GM10847 (cell line): ENCODE measurements around the gene ZNF302.
A peak's percentile ranks its signal among the peaks of the same experiment; 100 is the strongest.

Experiments
- POLR2A ChIP-seq: IDR thresholded peaks from 2 replicates; pipeline ENCODE4 v1.6.1; 2011; ENCODE audit not compliant: insufficient read length; ENCODE audit errors: extremely low read depth

Gene ZNF302

DNA sequence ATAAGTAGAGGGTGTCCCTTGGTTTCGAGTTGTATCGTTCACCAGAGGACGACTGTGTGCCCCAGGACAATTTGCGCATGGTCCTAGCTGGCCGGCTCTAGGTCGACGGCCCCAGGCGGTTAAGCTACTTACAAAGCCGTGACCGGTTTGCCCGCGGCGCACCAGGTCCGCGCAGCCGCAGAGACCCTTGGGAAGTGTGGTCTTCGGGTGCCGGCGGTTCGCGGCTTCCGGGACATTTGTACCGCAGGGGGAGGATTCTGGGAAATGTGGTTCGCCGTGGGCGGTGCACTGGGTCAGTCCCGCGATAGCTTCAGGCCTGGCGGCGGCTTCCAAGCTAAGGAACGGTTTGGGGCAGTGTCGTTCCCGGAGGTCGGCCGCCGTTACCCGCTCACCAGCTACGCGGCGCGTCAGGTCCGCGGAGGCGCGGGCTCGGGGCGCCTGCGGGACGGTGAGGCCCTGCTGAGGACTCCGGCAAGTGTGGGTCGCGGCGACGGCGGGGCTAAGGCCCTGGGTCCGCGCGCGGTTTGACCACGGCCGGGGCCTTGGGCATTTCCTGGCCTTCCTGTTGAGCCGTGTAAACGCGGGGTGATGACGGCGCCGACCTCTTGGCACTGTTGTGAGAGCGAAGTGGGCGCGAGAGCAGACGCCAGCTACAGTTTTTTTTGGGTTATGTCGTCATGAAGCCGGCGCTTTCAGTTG is at the start of gene ZNF302:
TSS of gene ZNF302 (plus strand) at position 293 of the 699 bp plus-strand sequence. CDS start 1,127 bp downstream, outside the sequence.
- peak; percentile 80 for TF ChIP-seq POLR2A

DNA sequence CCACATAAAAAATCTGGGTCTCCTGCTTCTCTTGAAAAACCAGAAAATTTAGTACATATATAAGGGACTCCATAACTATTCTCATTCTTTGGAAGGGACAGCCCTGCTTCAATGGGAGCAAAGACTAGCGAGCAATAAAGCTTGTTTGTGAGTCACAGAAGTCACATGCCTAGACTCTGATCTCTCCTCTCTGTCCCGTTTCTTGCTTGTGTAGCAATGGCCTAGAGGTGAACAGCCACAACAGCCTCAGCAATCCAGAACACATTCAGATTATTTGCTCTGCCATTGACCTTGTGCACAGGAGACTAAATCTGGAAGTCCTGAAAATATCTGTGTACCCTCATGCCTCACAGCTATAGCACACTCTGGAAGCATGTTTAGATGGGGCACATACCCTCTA is 43.7 kb upstream of the ZNF302 start:
- no peak for TF ChIP-seq POLR2A

DNA sequence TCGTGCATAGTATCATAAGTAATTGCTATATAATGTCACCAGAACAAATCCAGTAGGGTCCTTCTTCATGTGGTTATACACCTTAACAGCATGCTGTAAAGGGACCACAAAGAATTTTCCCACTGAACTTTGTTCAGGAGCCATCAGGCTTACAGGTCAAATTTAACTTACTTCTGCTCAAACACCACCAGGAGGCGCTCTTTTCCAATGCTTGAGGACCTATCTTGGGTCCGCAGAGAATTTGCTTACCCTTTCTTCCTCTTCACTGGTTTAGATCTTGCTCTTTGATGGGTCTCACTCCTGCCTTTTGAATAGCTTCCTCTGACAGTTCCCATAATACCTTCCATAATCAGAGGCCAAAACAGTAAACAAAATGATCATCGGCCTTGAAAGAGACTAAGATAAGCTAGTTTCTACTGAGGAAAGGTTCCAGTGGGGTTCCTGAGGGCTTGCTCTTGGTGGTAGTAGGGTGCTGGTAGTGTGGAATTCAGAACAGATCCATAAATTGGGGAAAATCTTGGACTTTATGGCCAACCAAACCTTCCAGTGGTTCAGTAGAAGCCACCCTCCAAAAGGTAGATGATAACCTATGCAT is 37.9 kb upstream of the ZNF302 start:
- TF ChIP-seq POLR2A, result no peak

DNA sequence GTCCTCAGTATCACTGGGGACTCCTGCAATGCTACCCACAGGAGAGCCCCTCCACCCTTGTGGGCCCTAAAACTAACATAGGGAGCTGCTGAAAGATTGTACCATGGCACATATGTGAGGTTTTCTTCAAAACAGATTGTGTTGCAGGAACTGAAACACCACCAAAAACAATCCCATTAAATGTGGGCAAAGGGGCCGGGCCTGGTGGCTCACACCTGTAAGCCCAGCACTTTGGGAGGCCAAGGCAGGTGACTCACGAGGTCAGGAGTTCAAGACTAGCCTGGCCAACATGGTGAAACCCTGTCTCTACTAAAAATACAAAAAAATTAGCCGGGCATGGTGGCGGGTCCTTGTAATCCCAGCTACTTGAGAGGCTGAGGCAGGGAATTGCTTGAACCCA is 35.2 kb upstream of the ZNF302 start:
- no peak for TF ChIP-seq POLR2A

DNA sequence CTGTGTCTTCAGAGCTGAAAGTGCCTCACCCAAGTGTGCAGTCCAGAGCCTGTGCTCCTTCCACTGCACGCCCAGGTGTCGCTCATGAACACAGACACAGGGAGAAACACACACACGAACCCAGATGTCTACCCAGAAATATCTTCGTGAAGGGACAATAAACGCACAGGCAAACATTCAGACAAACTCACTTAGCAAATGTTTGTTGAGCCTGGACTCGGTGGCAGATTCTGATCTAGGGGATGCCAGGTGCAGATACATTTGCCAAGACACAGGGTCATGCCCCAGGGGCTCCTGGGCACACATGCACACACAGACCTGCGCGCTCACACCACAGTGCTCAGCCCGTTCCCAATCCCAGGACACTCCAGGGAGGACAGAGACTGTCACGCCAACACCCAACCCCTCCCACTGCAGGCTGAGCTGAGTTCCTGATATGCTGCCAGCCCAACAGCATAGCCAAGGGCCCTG is 32.5 kb upstream of the ZNF302 start:
- no peak for TF ChIP-seq POLR2A

DNA sequence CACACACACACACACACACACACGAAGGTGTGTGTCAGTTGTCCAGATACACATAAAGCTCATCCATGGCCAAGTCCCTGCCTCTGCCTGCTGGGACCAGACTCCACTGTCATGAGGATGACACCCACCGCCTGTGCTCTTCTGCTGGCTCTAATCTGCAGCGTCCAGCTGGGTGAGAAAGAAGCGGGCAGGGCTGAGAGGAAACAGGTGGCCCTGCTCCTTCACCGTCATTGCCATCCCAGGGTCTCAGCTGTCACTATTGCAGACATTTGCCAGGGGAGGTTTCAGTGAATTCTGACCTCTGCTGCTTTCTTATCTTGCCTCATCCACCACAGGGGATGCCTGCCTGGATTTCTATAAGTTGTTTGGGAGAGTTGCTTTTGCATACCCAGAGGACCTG is 31.9 kb upstream of the ZNF302 start:
- no peak for TF ChIP-seq POLR2A

DNA sequence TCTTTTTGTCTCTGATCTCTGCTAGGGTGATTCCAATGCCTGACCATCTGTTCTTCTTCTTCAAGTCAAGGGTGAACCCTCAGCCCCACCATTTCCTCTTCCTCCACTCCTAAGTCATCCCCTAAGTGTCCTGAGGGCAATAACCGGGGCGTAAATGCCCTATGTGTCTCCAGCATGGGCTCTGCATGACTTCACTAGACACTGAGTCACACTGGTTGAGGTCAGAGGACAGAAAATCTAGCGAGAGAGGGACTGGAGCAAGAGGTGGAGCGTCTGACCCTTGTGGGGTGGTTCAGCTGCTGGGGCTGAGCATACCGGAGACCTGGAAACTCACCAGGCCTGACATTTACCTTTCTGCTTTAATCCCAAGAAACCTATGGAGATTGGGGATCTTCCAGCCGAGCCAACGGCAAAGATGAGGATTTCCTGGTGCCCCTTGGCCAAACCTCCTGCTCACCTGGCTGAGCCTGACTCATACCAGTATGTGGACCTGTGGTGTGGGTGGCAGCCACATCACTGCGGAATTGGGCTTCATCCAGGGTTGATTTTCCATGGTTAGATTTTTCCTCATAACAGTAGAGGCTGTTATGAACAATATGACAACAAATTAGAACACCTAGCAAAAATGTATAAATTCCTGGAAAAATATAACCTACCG is 27.5 kb upstream of the ZNF302 start:
- no peak for TF ChIP-seq POLR2A

DNA sequence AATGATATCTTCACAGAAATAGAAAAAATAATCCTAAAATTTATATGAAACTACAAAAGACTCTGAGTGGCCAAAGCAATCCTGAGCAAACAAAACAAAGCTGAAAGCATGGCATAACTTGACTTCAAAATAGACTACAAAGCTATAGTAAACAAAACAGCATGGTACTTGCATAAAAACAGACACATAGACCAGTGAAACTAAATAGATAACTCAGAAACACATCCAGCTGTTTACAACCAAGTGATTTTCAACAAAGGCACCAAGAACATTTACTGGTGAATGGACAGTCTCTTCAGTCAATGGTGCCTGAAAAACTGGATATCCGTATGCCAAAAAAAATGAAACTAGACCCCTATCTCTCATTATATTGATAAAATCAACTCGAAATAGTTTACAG is 25.7 kb upstream of the ZNF302 start:
- TF ChIP-seq POLR2A, result no peak

DNA sequence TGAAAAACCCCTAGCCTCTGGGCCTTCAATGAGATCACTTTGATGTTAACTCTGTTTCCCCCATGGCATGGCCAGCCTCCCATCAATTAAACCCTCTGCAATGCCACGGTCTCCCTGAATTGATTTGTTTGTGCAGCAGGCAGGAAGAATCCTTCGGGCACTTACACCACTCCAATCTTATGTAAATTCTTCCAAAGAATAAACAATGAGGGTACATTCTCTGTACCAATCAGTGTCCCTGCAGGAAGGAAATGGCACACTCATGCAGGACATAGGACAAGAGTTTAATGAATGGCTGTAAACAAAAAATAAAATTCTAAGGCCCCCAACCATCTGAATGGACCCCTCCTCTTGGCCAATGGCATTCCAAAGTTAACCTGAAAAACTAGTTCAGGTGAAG is 22.7 kb upstream of the ZNF302 start:
- TF ChIP-seq POLR2A, result no peak

DNA sequence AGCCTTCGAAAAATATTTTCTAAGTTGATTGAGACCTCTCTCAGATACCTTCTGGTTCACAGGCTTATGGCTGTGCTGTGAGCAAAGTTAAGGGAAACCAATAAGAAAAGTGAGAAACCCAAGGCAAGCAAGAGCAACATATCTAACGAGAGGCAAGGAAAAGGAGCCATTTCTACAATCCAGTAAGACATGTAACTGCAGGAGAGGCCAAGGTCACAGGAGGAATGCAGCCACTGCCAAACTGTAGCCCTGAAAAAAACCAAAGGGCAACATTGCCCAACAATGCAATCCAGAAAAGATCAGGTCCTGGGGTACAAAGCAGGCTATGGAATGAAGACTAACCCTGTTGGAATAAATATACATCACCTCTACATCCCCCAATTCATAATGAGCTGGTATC is 21.8 kb upstream of the ZNF302 start:
- TF ChIP-seq POLR2A, result no peak

DNA sequence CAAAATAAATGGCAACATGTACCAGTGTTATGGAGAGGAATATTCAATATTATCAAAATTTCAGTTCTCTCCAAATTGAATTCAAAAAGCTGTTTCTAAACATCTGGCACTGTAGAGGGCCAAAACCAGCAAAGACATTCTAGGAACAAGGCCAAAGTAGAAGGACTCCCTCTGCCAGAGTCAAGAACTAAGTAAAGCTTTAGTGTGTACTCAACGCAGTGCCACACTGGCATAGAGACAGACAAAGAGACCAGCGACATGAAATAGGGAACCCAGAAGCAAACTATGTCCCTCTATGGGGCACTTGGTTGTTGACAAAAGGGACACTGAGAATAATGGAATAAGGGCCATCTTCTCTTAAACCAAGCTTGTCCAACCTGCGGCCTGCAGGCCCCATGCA is 16.1 kb upstream of the ZNF302 start:
- TF ChIP-seq POLR2A, result no peak

DNA sequence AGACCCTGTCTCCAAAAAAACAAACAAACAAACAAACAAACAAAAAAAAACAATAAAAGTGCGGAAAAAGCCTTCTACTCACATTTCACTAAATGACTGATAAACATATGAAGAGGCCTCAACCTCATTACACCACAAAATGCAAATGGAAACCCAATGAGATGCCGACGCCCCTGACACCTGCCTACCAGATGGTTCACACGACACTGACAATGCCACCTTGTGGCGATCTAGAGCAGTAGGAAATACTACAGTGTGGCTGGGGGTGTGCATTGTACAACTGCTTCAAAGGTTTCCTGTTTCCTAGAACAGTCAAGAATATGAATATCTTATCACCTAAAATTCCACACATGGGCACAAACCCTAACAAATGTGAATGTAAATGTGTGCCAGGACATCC is 14.6 kb upstream of the ZNF302 start:
- TF ChIP-seq POLR2A, result no peak

DNA sequence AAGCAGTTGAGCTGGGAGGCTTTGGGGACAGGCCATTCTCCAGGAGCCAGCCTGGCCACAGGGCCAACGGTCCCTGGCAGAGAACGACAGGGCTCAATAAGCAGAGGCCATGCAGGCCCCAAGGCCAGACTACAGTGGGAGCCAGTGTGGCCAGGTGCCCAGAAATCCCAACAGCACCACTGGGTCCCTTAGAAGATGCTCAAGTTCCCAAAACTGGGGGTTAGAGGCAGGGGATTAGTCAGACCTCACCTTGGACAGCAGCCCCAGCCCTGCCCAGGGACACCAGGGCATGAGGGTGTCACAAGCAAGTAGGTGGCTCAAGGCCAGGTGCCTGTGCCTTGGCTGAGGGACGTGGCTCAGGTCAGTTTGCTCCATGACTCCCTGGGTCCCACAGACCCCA is 13.3 kb upstream of the ZNF302 start:
- no peak for TF ChIP-seq POLR2A

DNA sequence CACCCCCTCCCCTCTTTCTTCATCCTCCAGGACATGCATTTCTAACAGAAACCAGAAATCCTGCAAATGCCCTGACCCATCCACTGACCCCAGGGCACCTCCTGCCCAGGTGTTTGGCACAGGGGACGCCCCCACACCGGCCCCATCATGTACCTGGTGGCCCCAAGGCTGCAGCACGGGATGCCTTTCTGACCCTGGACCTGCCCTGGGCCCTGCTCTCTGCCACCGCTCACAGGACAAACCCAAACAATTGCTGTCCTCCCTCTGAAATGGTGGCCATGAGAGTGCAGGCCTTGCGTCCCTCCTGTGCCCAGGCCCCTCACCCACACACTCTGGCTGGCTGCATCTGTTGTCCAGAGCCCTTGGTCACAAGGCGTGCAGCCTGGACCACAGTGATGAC is 12.6 kb upstream of the ZNF302 start:
- TF ChIP-seq POLR2A, result no peak

DNA sequence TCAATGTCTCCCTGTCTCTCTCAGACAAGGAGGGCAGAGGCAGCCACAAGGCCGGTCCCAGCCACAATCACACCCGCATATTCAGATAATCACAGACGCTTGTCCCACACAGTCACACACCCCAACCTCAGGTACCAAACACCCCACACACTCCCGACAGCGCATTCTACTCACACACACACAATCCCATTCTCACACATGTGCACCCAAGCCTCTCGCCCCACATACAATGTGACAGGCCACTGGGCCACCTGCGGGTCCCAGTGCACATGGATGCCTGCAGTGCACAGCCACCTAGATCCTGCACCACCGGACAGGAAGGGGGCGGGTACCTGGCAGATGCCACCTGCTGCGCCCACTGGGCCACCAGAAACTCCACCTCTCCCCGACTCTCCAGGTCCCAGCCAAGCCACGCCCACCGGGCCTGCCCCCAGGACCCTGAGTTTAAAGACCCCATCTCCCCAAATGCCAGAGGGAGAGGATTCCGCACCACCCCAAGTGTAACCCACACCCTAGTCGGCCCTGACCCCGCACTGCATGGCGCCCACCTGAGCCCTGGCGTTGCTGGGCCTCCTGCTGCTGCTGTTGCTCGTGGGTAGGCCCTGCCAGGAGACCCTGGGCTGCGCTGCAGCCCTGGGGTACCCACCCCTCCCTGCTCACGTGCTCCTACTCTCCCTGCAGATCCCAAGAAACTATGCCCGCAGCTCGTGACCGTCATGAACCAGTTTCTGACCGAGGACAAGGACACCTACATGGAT is 11.1 kb upstream of the ZNF302 start:
- no peak for TF ChIP-seq POLR2A

DNA sequence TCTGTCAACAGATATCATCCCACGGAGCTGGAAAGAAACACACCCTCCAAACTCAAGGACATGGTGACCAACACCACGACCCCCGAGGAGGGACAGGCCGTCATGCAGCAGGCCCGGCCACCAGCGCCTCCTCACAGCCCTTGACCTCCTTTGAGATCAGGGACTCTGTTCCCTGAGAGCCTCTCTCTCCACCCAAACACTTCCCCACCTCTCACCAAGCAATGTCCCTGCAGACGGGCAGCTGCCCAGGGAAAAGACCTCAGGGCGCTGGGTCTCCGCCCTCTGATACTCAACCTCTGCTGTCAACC is 10.6 kb upstream of the ZNF302 start:
- TF ChIP-seq POLR2A, result no peak
